ENCODE results near the gene PPP2R2C.

Gene PPP2R2C

GRCh38 chr4:6449746-6450369, 22.6 kb downstream of the PPP2R2C start:
- no peak for DNase-seq (ENCODE audit: low read depth in 2 of 2)

- no peak for DNase-seq (ENCODE audit: low read depth in 2 of 2)
These were observed 23.1 kb downstream of the PPP2R2C start for GRCh38 chr4:6449335-6449734.

GRCh38 chr4:6448476-6449170, 23.8 kb downstream of the PPP2R2C start:
- DNase-seq (ENCODE audit: low read depth in 2 of 2), result no peak

- DNase-seq (ENCODE audit: low read depth in 2 of 2), result no peak
These were observed 24.7 kb downstream of the PPP2R2C start for GRCh38 chr4:6447672-6448171.

- DNase-seq (ENCODE audit: low read depth in 2 of 2), result no peak
These were observed 25.6 kb downstream of the PPP2R2C start for GRCh38 chr4:6446538-6447451.

- DNase-seq (ENCODE audit: low read depth in 2 of 2), result no peak
These were observed 26.3 kb downstream of the PPP2R2C start for GRCh38 chr4:6446130-6446482.

- DNase-seq (ENCODE audit: low read depth in 2 of 2), result no peak
These were observed 26.8 kb downstream of the PPP2R2C start for GRCh38 chr4:6445403-6446129.

GRCh38 chr4:6444582-6444981, 27.8 kb downstream of the PPP2R2C start:
- no peak for DNase-seq (ENCODE audit: low read depth in 2 of 2)

GRCh38 chr4:6443035-6444023, 29.1 kb downstream of the PPP2R2C start:
- no peak for DNase-seq (ENCODE audit: low read depth in 2 of 2)

- no peak for DNase-seq (ENCODE audit: low read depth in 2 of 2)
These were observed 29.9 kb downstream of the PPP2R2C start for GRCh38 chr4:6442555-6442954.

- no peak for DNase-seq (ENCODE audit: low read depth in 2 of 2)
These were observed 30.7 kb downstream of the PPP2R2C start for GRCh38 chr4:6441758-6442157.

- no peak for DNase-seq (ENCODE audit: low read depth in 2 of 2)
These were observed 31.2 kb downstream of the PPP2R2C start for GRCh38 chr4:6441202-6441582.

- DNase-seq (ENCODE audit: low read depth in 2 of 2), result no peak
These were observed 31.8 kb downstream of the PPP2R2C start for GRCh38 chr4:6440506-6441201.

GRCh38 chr4:6439120-6439762, 33.2 kb downstream of the PPP2R2C start:
- DNase-seq (ENCODE audit: low read depth in 2 of 2), result no peak

GRCh38 chr4:6437826-6438238, 34.6 kb downstream of the PPP2R2C start:
- DNase-seq (ENCODE audit: low read depth in 2 of 2), result no peak

- DNase-seq (ENCODE audit: low read depth in 2 of 2), result no peak
These were observed 37.4 kb downstream of the PPP2R2C start for GRCh38 chr4:6435010-6435409.

GRCh38 chr4:6430927-6431326, 41.5 kb downstream of the PPP2R2C start:
- DNase-seq (ENCODE audit: low read depth in 2 of 2), result no peak

GRCh38 chr4:6427439-6428090, 44.8 kb downstream of the PPP2R2C start:
- no peak for DNase-seq (ENCODE audit: low read depth in 2 of 2)
